HepG2 (cell line): ENCODE results near the gene CRKL. TPM values are rescaled to one million over a fixed set of nuclear protein-coding genes. Genes with fewer than 3 reads are reported as not detected.

ENCODE experiments used
- ATAC-seq: fragments of 200-7000 bp; cut with Tn5 transposase; 3 replicates; pipeline ENCODE4 v1.9.1; 2020; ENCODE audit warnings: mild to moderate bottlenecking, moderate library complexity
- BruUV-seq: library from RNA; stranded (reverse); fragments of 400-500 nt; replicated peaks from 2 replicates; lab custom pipeline; 2021; lab: Mats Ljungman, UMichigan
- CTCF ChIA-PET: fragments of 300-600 bp; formaldehyde crosslinking; extraction: SDS; loops from one replicate; lab custom pipeline; 2021; ENCODE audit warnings: low total read pairs, inconsistent platforms, low intra/inter-chr PET ratio; lab: Yijun Ruan, JAX
- POLR2A ChIA-PET: fragments of 350-600 bp; sonication (Branson Sonifier 250); formaldehyde crosslinking; loops from one replicate; lab custom pipeline; 2020; ENCODE audit warnings: antibody characterized with exemption, inconsistent platforms; lab: Yijun Ruan, JAX
- DNase-seq: peaks from one replicate; pipeline ENCODE4 v3.0.0-alpha.2; 2015; ENCODE audit warnings: low spot score
- FAIRE-seq: peaks from 3 replicates; lab custom pipeline; 2011; peaks lifted over from hg19 to GRCh38; lab: Jason Lieb, UNC
- H2AFZ ChIP-seq: one replicate; pipeline ENCODE4 v1.6.1; 2011; ENCODE audit warnings: low read length, inconsistent platforms
- H3K27ac ChIP-seq: fragments of 300-600 bp; 3 replicates; pipeline ENCODE4 v1.8.0; 2011; ENCODE audit warnings: mixed run types, mild to moderate bottlenecking, mixed read lengths, low read length, inconsistent platforms; ENCODE audit not compliant: insufficient read depth; ENCODE audit errors: extremely low read length
- H3K27me3 ChIP-seq, 2 experiments: fragments of 200-600 bp in 1 of 2; 2 replicates in 1 of 2; 3 replicates in 1 of 2; pipeline versions ENCODE4 v1.6.0 to v1.8.0; 2011; ENCODE audit warnings: low read length in 2 of 2, mild to moderate bottlenecking in 2 of 2, moderate library complexity in 2 of 2, inconsistent platforms in 1 of 2; ENCODE audit not compliant: insufficient read depth in 2 of 2, control insufficient read depth in 1 of 2
- H3K36me3 ChIP-seq, 2 experiments: fragments of 200-600 bp in 1 of 2; replicated peaks in 1 of 2; 2 replicates in 1 of 2; 3 replicates in 1 of 2; pipeline versions ENCODE4 v1.5.1 to v1.8.0; 2011; ENCODE audit warnings: low read length in 2 of 2, inconsistent platforms in 1 of 2; ENCODE audit not compliant: insufficient read depth in 2 of 2, control insufficient read depth in 1 of 2
- H3K4me1 ChIP-seq: 2 replicates; pipeline ENCODE4 v1.5.1; 2012; ENCODE audit warnings: low read length, inconsistent platforms; ENCODE audit not compliant: insufficient read depth
- H3K4me2 ChIP-seq: 2 replicates; pipeline ENCODE4 v1.6.0; 2011; ENCODE audit warnings: low read depth, low read length, inconsistent platforms
- H3K4me3 ChIP-seq, 3 experiments: fragments of 200-600 bp in 1 of 3; sonication (generic), shearing (Covaris generic) in 1 of 3; replicated peaks in 1 of 3; 2 replicates each; pipeline ENCODE4 v1.5.1; 2011 to 2016; ENCODE audit warnings: low read length in 3 of 3, inconsistent platforms in 2 of 3, low read depth in 2 of 3, mild to moderate bottlenecking in 2 of 3, control low read depth in 1 of 3, mixed read lengths in 1 of 3; ENCODE audit not compliant: insufficient read depth in 1 of 3
- H3K79me2 ChIP-seq: one replicate; pipeline ENCODE4 v1.6.1; 2011; ENCODE audit warnings: low read length, inconsistent platforms; ENCODE audit not compliant: insufficient read depth
- H3K9ac ChIP-seq: 2 replicates; pipeline ENCODE4 v1.6.0; 2011; ENCODE audit warnings: mild to moderate bottlenecking, low read depth, low read length, inconsistent platforms; ENCODE audit not compliant: insufficient read depth
- H3K9me3 ChIP-seq: 2 replicates; pipeline ENCODE4 v1.5.1; 2012; ENCODE audit warnings: mild to moderate bottlenecking, low read length
- H4K20me1 ChIP-seq: 2 replicates; pipeline ENCODE4 v1.6.0; 2011; ENCODE audit warnings: inconsistent platforms, mild to moderate bottlenecking, low read length, moderate library complexity; ENCODE audit not compliant: insufficient read depth
- ATF2 ChIP-seq: sonication (generic); formaldehyde crosslinking; IDR thresholded peaks from 2 replicates; pipeline ENCODE4 v1.4.0; 2020; ENCODE audit warnings: missing genetic modification reagents
- ZFP36L2 ChIP-seq: sonication (generic); formaldehyde crosslinking; IDR thresholded peaks from 2 replicates; pipeline ENCODE4 v1.4.0; 2020; ENCODE audit warnings: missing genetic modification reagents
- ZNF225 ChIP-seq: sonication (generic); formaldehyde crosslinking; IDR thresholded peaks from 2 replicates; pipeline ENCODE4 v1.4.0; 2020; ENCODE audit warnings: mild to moderate bottlenecking, missing genetic modification reagents
- ZNF703 ChIP-seq: sonication (generic); formaldehyde crosslinking; IDR thresholded peaks from 2 replicates; pipeline ENCODE4 v1.5.1; 2020; ENCODE audit warnings: missing genetic modification reagents, mild to moderate bottlenecking, moderate library complexity, borderline replicate concordance
- ZNF770 ChIP-seq: sonication (generic); formaldehyde crosslinking; IDR thresholded peaks from 2 replicates; pipeline ENCODE4 v1.5.0; 2020; ENCODE audit warnings: mild to moderate bottlenecking, missing genetic modification reagents
- WGBS: methylation state at CpG from one replicate; pipeline ENCODE4 v1.1.6; 2017; ENCODE audit warnings: low lambda C conversion rate; 5-methylcytosine and 5-hydroxymethylcytosine counted together
- in situ Hi-C: cut with HindIII; loops from 2 replicates; pipeline ENCODE4 v1.10.0; 2017; ENCODE audit warnings: low pct_unique_long_range_greater_than_20kb; ENCODE audit not compliant: extremely low pct_ligation_motif_present
- intact Hi-C: fragments of 100-400 bp; cut with micrococcal nuclease; formaldehyde crosslinking; loops from one replicate; pipeline ENCODE4 v1.10.0; 2022; ENCODE audit not compliant: unreplicated experiment
- polyA plus RNA-seq, 8 experiments: library from polyadenylated mRNA; depleted of rRNA in 3 of 8; stranded (reverse) in 7 of 8; unstranded in 1 of 8; fragments of >200 nt; fragmentation: Illumina TruSeq in 4 of 8; extraction: Trizol in 4 of 8; gene quantifications; 2 replicates each; pipeline versions ENCODE4 v1.2.1 to v1.2.3, GENCODE V29; 2011 to 2016; ENCODE audit warnings: low read depth in 4 of 8, missing spikeins in 1 of 8, mixed read lengths in 1 of 8; ENCODE audit not compliant: insufficient read depth in 1 of 8
- total RNA-seq, 5 experiments: library from RNA; depleted of rRNA; stranded (reverse); fragments of >200 nt; fragmentation: Illumina TruSeq; extraction: Trizol; gene quantifications; 2 replicates each; pipeline ENCODE4 v1.2.3, GENCODE V29; 2016; ENCODE audit warnings: low read depth in 1 of 5
- TF ChIP-seq, protein P1 (sequence below): IDR thresholded peaks from 2 replicates; pipeline ENCODE4 v1.6.1; 2016; ENCODE audit warnings: low read depth, missing genetic modification reagents, missing compliant biosample characterization
- TF ChIP-seq, protein P2 (sequence below): sonication (generic); formaldehyde crosslinking; conservative IDR thresholded peaks from 2 replicates; pipeline ENCODE4 v1.4.0; 2020; ENCODE audit warnings: mild to moderate bottlenecking, missing genetic modification reagents, moderate library complexity

CRKL gene
- total and polyA plus RNA-seq, 2 of the 13 experiments (the other 11 are each of a cell fraction or from before 2014, with no cell fraction given), result 37.4 to 60.6 TPM

GRCh38 chr22:20931126-20931654, 14.0 kb downstream of the CRKL start:
- H3K9ac ChIP-seq, result no peak overlapping the region
- TF ChIP-seq ZFP36L2 (CRISPR knock-in tag) (no peak), ZNF225 (no peak), ZNF770 (CRISPR knock-in tag) (peak; percentile 73), ATF2 (CRISPR knock-in tag) (no peak), ZNF703 (CRISPR knock-in tag) (no peak)
- TF ChIP-seq, protein P1, sequence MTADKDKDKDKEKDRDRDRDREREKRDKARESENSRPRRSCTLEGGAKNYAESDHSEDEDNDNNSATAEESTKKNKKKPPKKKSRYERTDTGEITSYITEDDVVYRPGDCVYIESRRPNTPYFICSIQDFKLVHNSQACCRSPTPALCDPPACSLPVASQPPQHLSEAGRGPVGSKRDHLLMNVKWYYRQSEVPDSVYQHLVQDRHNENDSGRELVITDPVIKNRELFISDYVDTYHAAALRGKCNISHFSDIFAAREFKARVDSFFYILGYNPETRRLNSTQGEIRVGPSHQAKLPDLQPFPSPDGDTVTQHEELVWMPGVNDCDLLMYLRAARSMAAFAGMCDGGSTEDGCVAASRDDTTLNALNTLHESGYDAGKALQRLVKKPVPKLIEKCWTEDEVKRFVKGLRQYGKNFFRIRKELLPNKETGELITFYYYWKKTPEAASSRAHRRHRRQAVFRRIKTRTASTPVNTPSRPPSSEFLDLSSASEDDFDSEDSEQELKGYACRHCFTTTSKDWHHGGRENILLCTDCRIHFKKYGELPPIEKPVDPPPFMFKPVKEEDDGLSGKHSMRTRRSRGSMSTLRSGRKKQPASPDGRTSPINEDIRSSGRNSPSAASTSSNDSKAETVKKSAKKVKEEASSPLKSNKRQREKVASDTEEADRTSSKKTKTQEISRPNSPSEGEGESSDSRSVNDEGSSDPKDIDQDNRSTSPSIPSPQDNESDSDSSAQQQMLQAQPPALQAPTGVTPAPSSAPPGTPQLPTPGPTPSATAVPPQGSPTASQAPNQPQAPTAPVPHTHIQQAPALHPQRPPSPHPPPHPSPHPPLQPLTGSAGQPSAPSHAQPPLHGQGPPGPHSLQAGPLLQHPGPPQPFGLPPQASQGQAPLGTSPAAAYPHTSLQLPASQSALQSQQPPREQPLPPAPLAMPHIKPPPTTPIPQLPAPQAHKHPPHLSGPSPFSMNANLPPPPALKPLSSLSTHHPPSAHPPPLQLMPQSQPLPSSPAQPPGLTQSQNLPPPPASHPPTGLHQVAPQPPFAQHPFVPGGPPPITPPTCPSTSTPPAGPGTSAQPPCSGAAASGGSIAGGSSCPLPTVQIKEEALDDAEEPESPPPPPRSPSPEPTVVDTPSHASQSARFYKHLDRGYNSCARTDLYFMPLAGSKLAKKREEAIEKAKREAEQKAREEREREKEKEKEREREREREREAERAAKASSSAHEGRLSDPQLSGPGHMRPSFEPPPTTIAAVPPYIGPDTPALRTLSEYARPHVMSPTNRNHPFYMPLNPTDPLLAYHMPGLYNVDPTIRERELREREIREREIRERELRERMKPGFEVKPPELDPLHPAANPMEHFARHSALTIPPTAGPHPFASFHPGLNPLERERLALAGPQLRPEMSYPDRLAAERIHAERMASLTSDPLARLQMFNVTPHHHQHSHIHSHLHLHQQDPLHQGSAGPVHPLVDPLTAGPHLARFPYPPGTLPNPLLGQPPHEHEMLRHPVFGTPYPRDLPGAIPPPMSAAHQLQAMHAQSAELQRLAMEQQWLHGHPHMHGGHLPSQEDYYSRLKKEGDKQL, result no peak
- TF ChIP-seq, protein P2, sequence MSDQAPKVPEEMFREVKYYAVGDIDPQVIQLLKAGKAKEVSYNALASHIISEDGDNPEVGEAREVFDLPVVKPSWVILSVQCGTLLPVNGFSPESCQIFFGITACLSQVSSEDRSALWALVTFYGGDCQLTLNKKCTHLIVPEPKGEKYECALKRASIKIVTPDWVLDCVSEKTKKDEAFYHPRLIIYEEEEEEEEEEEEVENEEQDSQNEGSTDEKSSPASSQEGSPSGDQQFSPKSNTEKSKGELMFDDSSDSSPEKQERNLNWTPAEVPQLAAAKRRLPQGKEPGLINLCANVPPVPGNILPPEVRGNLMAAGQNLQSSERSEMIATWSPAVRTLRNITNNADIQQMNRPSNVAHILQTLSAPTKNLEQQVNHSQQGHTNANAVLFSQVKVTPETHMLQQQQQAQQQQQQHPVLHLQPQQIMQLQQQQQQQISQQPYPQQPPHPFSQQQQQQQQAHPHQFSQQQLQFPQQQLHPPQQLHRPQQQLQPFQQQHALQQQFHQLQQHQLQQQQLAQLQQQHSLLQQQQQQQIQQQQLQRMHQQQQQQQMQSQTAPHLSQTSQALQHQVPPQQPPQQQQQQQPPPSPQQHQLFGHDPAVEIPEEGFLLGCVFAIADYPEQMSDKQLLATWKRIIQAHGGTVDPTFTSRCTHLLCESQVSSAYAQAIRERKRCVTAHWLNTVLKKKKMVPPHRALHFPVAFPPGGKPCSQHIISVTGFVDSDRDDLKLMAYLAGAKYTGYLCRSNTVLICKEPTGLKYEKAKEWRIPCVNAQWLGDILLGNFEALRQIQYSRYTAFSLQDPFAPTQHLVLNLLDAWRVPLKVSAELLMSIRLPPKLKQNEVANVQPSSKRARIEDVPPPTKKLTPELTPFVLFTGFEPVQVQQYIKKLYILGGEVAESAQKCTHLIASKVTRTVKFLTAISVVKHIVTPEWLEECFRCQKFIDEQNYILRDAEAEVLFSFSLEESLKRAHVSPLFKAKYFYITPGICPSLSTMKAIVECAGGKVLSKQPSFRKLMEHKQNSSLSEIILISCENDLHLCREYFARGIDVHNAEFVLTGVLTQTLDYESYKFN (CRISPR knock-in tag), result no peak
- TF ChIP-seq, all 625 proteins: peak for 1
- CTCF ChIA-PET, result no interaction called here
- WGBS, result 95% methylated on average over 4 of the region's 4 CpGs
- peaks cover 93% of the 10 kb centered on the region for H3K79me2 ChIP-seq
- no peak overlapping the region for H3K4me2 ChIP-seq
- no peak for FAIRE-seq
- DNase-seq, result no peak
- peaks cover 14 to 42% of the 10 kb centered on the region in 2 experiments; a peak in 4 of 5 replicates for H3K36me3 ChIP-seq
- POLR2A ChIA-PET, result interaction anchor here (1.1 kb wide), 1 partner anchor 20 kb away, joined by 4 read pairs; no protein-coding TSS in a partner anchor
- intact Hi-C loops (no loop called here), in situ Hi-C loops (no loop called here)
- no peak for ATAC-seq
- H3K4me1 ChIP-seq, result peaks cover 69% of the 10 kb centered on the region
- H3K27ac ChIP-seq, result no peak overlapping the region
- no peak overlapping the region for H3K4me3 ChIP-seq
- H3K9me3 ChIP-seq, result no peaks in the 10 kb centered on the region
- no TSS peak for BruUV-seq
- H2AFZ ChIP-seq, result no peak overlapping the region
- H3K27me3 ChIP-seq, result no peaks in the 10 kb centered on the region
- H4K20me1 ChIP-seq, result peaks cover 92% of the 10 kb centered on the region
